K562 (cell line): ENCODE measurements around the gene ATF5. TPM values are rescaled to one million over a fixed set of nuclear protein-coding genes. Genes with fewer than 3 reads are reported as not detected.

ENCODE experiments used
- ARHGAP35 ChIP-seq: fragments of 450-650 bp; IDR thresholded peaks from 2 replicates; pipeline ENCODE4 v1.6.1; 2018; ENCODE audit not compliant: partially characterized antibody
- ARID1B ChIP-seq: fragments of 450-650 bp; IDR thresholded peaks from 2 replicates; pipeline ENCODE4 v1.6.1; 2016; ENCODE audit warnings: antibody characterized with exemption, mild to moderate bottlenecking, inconsistent platforms
- CEBPB ChIP-seq: fragments of 450-650 bp; IDR thresholded peaks from 2 replicates; pipeline ENCODE4 v1.6.1; 2016; ENCODE audit warnings: missing genetic modification characterization, missing compliant biosample characterization
- CREB3 ChIP-seq: fragments of 450-650 bp; conservative IDR thresholded peaks from 2 replicates; pipeline ENCODE4 v1.6.1; 2016; ENCODE audit warnings: missing genetic modification characterization, low read depth, mild to moderate bottlenecking, missing compliant biosample characterization, moderate library complexity
- DACH1 ChIP-seq: fragments of 450-650 bp; IDR thresholded peaks from 2 replicates; pipeline ENCODE4 v1.6.1; 2018; ENCODE audit not compliant: partially characterized antibody
- DPF2 ChIP-seq: fragments of 450-650 bp; IDR thresholded peaks from 2 replicates; pipeline ENCODE4 v1.6.1; 2016
- EGR1 ChIP-seq: fragments of 450-650 bp; conservative IDR thresholded peaks from 2 replicates; pipeline ENCODE4 v1.6.1; 2017; ENCODE audit warnings: mild to moderate bottlenecking
- ELF2 ChIP-seq: fragments of 250-450 bp; sonication (Bioruptor Pico); IDR thresholded peaks from 2 replicates; pipeline ENCODE4 v1.5.0; 2021; ENCODE audit warnings: mild to moderate bottlenecking
- ETV6 ChIP-seq, 3 experiments: fragments of 150-350 bp in 1 of 3; sonication (generic) in 1 of 3; formaldehyde crosslinking in 1 of 3; IDR thresholded peaks; 2 replicates each; pipeline versions ENCODE4 v1.6.1 to v1.8.0; 2014 to 2022; ENCODE audit warnings: borderline replicate concordance in 2 of 3, low read depth in 2 of 3, antibody characterized with exemption in 1 of 3, low read length in 1 of 3, mild to moderate bottlenecking in 1 of 3, missing genetic modification reagents in 1 of 3
- EZH2 ChIP-seq: IDR thresholded peaks from 2 replicates; pipeline ENCODE4 v1.6.1; 2012; ENCODE audit warnings: low read depth, mild to moderate bottlenecking, inconsistent platforms, low read length, borderline replicate concordance
- FOXA1 ChIP-seq: fragments of 450-650 bp; IDR thresholded peaks from 2 replicates; pipeline ENCODE4 v1.6.1; 2016; ENCODE audit warnings: mild to moderate bottlenecking, borderline replicate concordance
- FOXK1 ChIP-seq: sonication (generic); formaldehyde crosslinking; IDR thresholded peaks from 2 replicates; pipeline ENCODE4 v1.8.0; 2022; ENCODE audit warnings: missing genetic modification reagents, mild to moderate bottlenecking, borderline replicate concordance
- HMGXB4 ChIP-seq: sonication (generic); formaldehyde crosslinking; IDR thresholded peaks from 2 replicates; pipeline ENCODE4 v1.8.1; 2023; ENCODE audit warnings: mild to moderate bottlenecking, missing genetic modification reagents
- HNRNPLL ChIP-seq: fragments of 200-400 bp; formaldehyde crosslinking; IDR thresholded peaks from 2 replicates; pipeline ENCODE4 v1.6.1; 2017; ENCODE audit warnings: low read length, low read depth, mild to moderate bottlenecking; ENCODE audit not compliant: poor library complexity, severe bottlenecking
- MBD2 ChIP-seq: sonication (generic); IDR thresholded peaks from 2 replicates; pipeline ENCODE4 v1.6.1; 2016; ENCODE audit warnings: low read depth, borderline replicate concordance
- NCOR1 ChIP-seq: fragments of 450-650 bp; IDR thresholded peaks from 2 replicates; pipeline ENCODE4 v1.6.1; 2016; ENCODE audit warnings: mild to moderate bottlenecking, moderate library complexity
- NFIC ChIP-seq: fragments of 450-650 bp; IDR thresholded peaks from 2 replicates; pipeline ENCODE4 v1.6.1; 2017; ENCODE audit warnings: mild to moderate bottlenecking, inconsistent platforms
- NFIX ChIP-seq: fragments of 250-450 bp; sonication (Bioruptor Pico); IDR thresholded peaks from 2 replicates; pipeline ENCODE4 v1.4.0; 2020; ENCODE audit warnings: low read depth, mild to moderate bottlenecking, moderate library complexity
- RCOR1 ChIP-seq, 2 experiments: IDR thresholded peaks; 2 replicates each; pipeline ENCODE4 v1.6.1; 2012; ENCODE audit warnings: low read depth in 2 of 2, low read length in 2 of 2, borderline replicate concordance in 1 of 2, improper control_type of control experiment in 1 of 2
- SMAD2 ChIP-seq: fragments of 150-350 bp; IDR thresholded peaks from 2 replicates; pipeline ENCODE4 v1.6.1; 2014; ENCODE audit warnings: low read depth, mild to moderate bottlenecking, low read length
- SREBF1 ChIP-seq: fragments of 150-350 bp; IDR thresholded peaks from 2 replicates; pipeline ENCODE4 v1.6.1; 2014; ENCODE audit warnings: antibody characterized with exemption, low read depth, low read length, borderline replicate concordance
- TAF9B ChIP-seq: fragments of 450-650 bp; IDR thresholded peaks from 2 replicates; pipeline ENCODE4 v1.6.1; 2018; ENCODE audit warnings: mild to moderate bottlenecking; ENCODE audit not compliant: partially characterized antibody
- TARDBP ChIP-seq: fragments of 450-650 bp; IDR thresholded peaks from 2 replicates; pipeline ENCODE4 v1.6.1; 2016
- TCFL5 ChIP-seq: fragments of 250-450 bp; sonication (Bioruptor Pico); conservative IDR thresholded peaks from 2 replicates; pipeline ENCODE4 v1.6.1; 2021; ENCODE audit warnings: mild to moderate bottlenecking, moderate library complexity, matching md5 sums
- ZNF121 ChIP-seq: sonication (generic); formaldehyde crosslinking; conservative IDR thresholded peaks from 2 replicates; pipeline ENCODE4 v1.8.0; 2022; ENCODE audit warnings: missing genetic modification reagents
- ZNF224 ChIP-seq: sonication (generic); formaldehyde crosslinking; IDR thresholded peaks from 2 replicates; pipeline ENCODE4 v1.8.0; 2022; ENCODE audit warnings: mild to moderate bottlenecking, missing genetic modification reagents
- ZNF445 ChIP-seq: fragments of 250-450 bp; sonication (Bioruptor Pico); IDR thresholded peaks from 2 replicates; pipeline ENCODE4 v1.4.0; 2020; ENCODE audit warnings: low read depth, mild to moderate bottlenecking, moderate library complexity
- polyA plus RNA-seq, 8 experiments: library from polyadenylated mRNA; depleted of rRNA in 4 of 8; stranded (reverse) in 5 of 8; unstranded in 3 of 8; fragments of >200 nt; fragmentation: Nextera tagmentation in 2 of 8; fragmentation: Illumina TruSeq in 1 of 8; extraction: Ambion mirVana in 2 of 8; extraction: Trizol in 1 of 8; gene quantifications; 2 replicates each; pipeline versions ENCODE4 v1.2.1 to v1.2.3, GENCODE V29; 2011 to 2014; ENCODE audit warnings: inconsistent platforms in 1 of 8, missing spikeins in 1 of 8
- total RNA-seq, 7 experiments: library from RNA; depleted of rRNA in 6 of 7; stranded (reverse); fragments of >200 nt in 6 of 7; fragmentation: Illumina TruSeq in 2 of 7; extraction: Trizol in 2 of 7; gene quantifications; 2 replicates each; pipeline versions ENCODE4 v1.2.1 to v1.2.3, GENCODE V29; 2011 to 2021; ENCODE audit warnings: low replicate concordance in 1 of 7

ATF5 gene
- total and polyA plus RNA-seq, 9 of the 15 experiments (the other 6 are each of a cell fraction or from before 2014, with no cell fraction given): 3.0 to 57.6 (median 11.1) TPM

GRCh38 chr19:49981603-49982593 lies 52.9 kb downstream of the ATF5 start (continued):
- TF ChIP-seq DACH1 (no peak), NFIC (peak; percentile 19; the same call in 1 of the 2 replicates), RCOR1 (IDR thresholded peaks at IDR 0.05; ENCODE audit: borderline replicate concordance in 1 of 2, low read depth in 2 of 2, low read length in 2 of 2) (peak in 1 of 2 experiments; percentile 9; a peak in 1 of 4 replicates), MBD2 (0 out of 2 replicates have a peak, but pooled peaks have one; percentile 32), EZH2 (no peak), TARDBP (no peak), CREB3 (tag) (no peak), TCFL5 (CRISPR knock-in tag) (no peak), HMGXB4 (CRISPR knock-in tag) (no peak), EGR1 (0 out of 2 replicates have a peak, but pooled peaks have one; percentile 41), CEBPB (tag) (no peak), NFIX (CRISPR knock-in tag) (no peak), ETV6 (IDR thresholded peaks at IDR 0.05; ENCODE audit: borderline replicate concordance in 1 of 2, low read depth in 2 of 2, low read length in 1 of 2) (no peak), ETV6 (CRISPR knock-in tag; IDR thresholded peaks at IDR 0.05; ENCODE audit: borderline replicate concordance) (no peak), ZNF121 (peak; percentile 98), NCOR1 (peak; percentile 72; the same call in 1 of the 2 replicates), ARHGAP35 (no peak), ARID1B (peak; percentile 80), FOXK1 (CRISPR knock-in tag) (no peak), ZNF445 (CRISPR knock-in tag) (no peak), DPF2 (peak; percentile 58; the same call in 1 of the 2 replicates), ELF2 (CRISPR knock-in tag) (no peak), HNRNPLL (no peak), SMAD2 (no peak), TAF9B (no peak), ZNF224 (CRISPR knock-in tag) (no peak), FOXA1 (no peak), SREBF1 (no peak)
